Mucosa of descending colon (tissue), 3 donors: Measurements from ENCODE around the gene CFAP251. TPM values are rescaled to one million over a fixed set of nuclear protein-coding genes. Genes with fewer than 3 reads are reported as not detected.

Experiments
- ATAC-seq: fragments of 200-7000 bp; cut with Tn5 transposase; one replicate; pipeline ENCODE4 v1.9.1; 2020; ENCODE audit warnings: mild to moderate bottlenecking, moderate library complexity
- DNase-seq, 3 donors: peaks; one replicate each; pipeline ENCODE4 v3.0.0-alpha.2; 2020
- H3K36me3 ChIP-seq: fragments of 200-600 bp; one replicate; pipeline ENCODE4 v1.8.0; 2021; ENCODE audit warnings: low read depth, mild to moderate bottlenecking
- H3K4me1 ChIP-seq: fragments of 200-600 bp; one replicate; pipeline ENCODE4 v1.8.0; 2021; ENCODE audit warnings: low read depth, mild to moderate bottlenecking
- H3K4me3 ChIP-seq: fragments of 200-600 bp; one replicate; pipeline ENCODE4 v1.8.0; 2021; ENCODE audit warnings: mild to moderate bottlenecking
- H3K9me3 ChIP-seq: fragments of 200-600 bp; one replicate; pipeline ENCODE4 v1.8.0; 2021; ENCODE audit warnings: mild to moderate bottlenecking
- CTCF ChIP-seq: fragments of 200-600 bp; IDR thresholded peaks from one replicate; pipeline ENCODE4 v1.8.0; 2022; ENCODE audit warnings: antibody characterized with exemption, mild to moderate bottlenecking
- intact Hi-C, 2 donors: fragments of 100-400 bp; cut with DNase I in 1 of 2; cut with micrococcal nuclease in 1 of 2; formaldehyde crosslinking; loops; one replicate each; pipeline versions ENCODE4 v1.11.0 to v1.11.1; 2022; cut with DNase I, micrococcal nuclease
- total RNA-seq, 3 donors: library from RNA; stranded (reverse); fragmentation: NEBNext Ultra II Directional in 2 of 3; extraction: Animal tissue kit (Norgen Biotek cat#: 25700) in 2 of 3; gene quantifications; one replicate each; pipeline versions ENCODE4 v1.2.1 to v1.2.4, GENCODE V29; 2021 to 2023
- donor health status: DM: no; HTN: no; CAD: no; lungs with moderate emphysema.
- donor health status: DM: no; HTN: no; CAD: no.
- donor health status: DM: no; HTN: yes; CAD: no.

CFAP251 gene
- total RNA-seq, 3 donors from 2014 or later = 0.14 to 0.92 (median 0.55) TPM

GRCh38 chr12:122051231-122051876 lies 133.0 kb downstream of the CFAP251 start:
- DNase-seq = no peak
- peaks cover 3% of the 10 kb centered on the region for H3K36me3 ChIP-seq
- peaks cover 10% of the 10 kb centered on the region for H3K4me1 ChIP-seq
- H3K4me3 ChIP-seq = no peak overlapping the region
- no peak for TF ChIP-seq CTCF
- ATAC-seq = no peak
- intact Hi-C loops = loop anchor here (5.0 kb wide), 2 partner anchors 71 to 76 kb away; no protein-coding TSS in a partner anchor
- no peaks in the 10 kb centered on the region for H3K9me3 ChIP-seq

GRCh38 chr12:122052285-122052684 lies 133.9 kb downstream of the CFAP251 start:
- Histone ChIP-seq H3K4me3 (no peak overlapping the region), H3K36me3 (peaks cover 3% of the 10 kb centered on the region), H3K4me1 (peaks cover 10% of the 10 kb centered on the region), H3K9me3 (no peaks in the 10 kb centered on the region)
- DNase-seq = no peak
- TF ChIP-seq CTCF = no peak
- no peak for ATAC-seq
- intact Hi-C loops = loop anchor here (5.0 kb wide), 2 partner anchors 70 to 75 kb away; no protein-coding TSS in a partner anchor

Other genes starting within 250 kb of the CFAP251 start
- gene MORN3, start 248.9 kb upstream of the CFAP251 start, total RNA-seq = under 1 TPM; 0.17 to 0.35 (median 0.22) TPM
- gene TMEM120B, start 205.8 kb upstream of the CFAP251 start, total RNA-seq = 10 to 100 TPM in 1 of 3 donors, 1 to 10 TPM in 2; 6.0 to 10.3 (median 6.4) TPM
- gene RHOF, start 124.9 kb upstream of the CFAP251 start, total RNA-seq = 10 to 100 TPM; 45.5 to 86.7 (median 83.2) TPM
- gene SETD1B, start 114.6 kb upstream of the CFAP251 start, total RNA-seq = 10 to 100 TPM; 23.8 to 38.3 (median 27.5) TPM
- gene HPD, start 59.7 kb upstream of the CFAP251 start, total RNA-seq = 1 to 10 TPM in 1 of 3 donors, under 1 TPM in 1, not detected in 1; 0.63 to 1.0 TPM
- 10 to 100 TPM; 45.0 to 45.6 (median 45.2) TPM for gene PSMD9, start 29.8 kb upstream of the CFAP251 start, total RNA-seq
- gene BCL7A, start 103.3 kb downstream of the CFAP251 start, total RNA-seq = 10 to 100 TPM in 1 of 3 donors, 1 to 10 TPM in 2; 5.2 to 11.6 (median 5.7) TPM
- gene MLXIP, start 160.2 kb downstream of the CFAP251 start, total RNA-seq = 100 to 1,000 TPM; 194 to 230 (median 201) TPM